GM19351 (cell line): ENCODE data around the gene WFDC13.
A peak's percentile ranks its signal among the peaks of the same experiment; 100 is the strongest.
"Not testable (repeated sequence)": the region's sequence is repeated elsewhere in the genome, so short reads cannot be mapped to it uniquely, and the experiment has no call there.

Experiments used
- ATAC-seq: cut with Tn5 transposase; IDR thresholded peaks from one replicate; pipeline ENCODE4 v1.9.1; 2021; ENCODE audit warnings: mild to moderate bottlenecking, moderate library complexity; ENCODE audit not compliant: unreplicated experiment

WFDC13 gene, protein sequence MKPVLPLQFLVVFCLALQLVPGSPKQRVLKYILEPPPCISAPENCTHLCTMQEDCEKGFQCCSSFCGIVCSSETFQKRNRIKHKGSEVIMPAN

DNA sequence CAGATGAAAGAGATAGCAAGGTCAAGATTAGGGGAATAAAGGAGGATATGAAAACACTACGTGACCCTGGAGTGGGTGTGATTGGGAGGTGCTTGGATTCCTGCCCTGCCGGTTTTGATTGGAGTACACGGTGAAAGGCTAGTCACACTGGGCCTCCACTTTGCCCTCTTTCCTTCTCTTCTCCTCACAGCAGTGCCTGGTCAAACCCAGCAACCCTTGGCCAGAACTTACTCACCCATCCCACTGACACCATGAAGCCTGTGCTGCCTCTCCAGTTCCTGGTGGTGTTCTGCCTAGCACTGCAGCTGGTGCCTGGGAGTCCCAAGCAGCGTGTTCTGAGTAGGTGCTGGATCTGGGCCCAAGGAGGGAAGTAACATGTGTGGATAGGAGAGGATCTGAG lies at the start of gene WFDC13:
WFDC13 (plus strand) TSS at position 166 of the 400 bp plus-strand sequence; CDS start at position 252, 86 bp downstream.
- ATAC-seq: no peak

DNA sequence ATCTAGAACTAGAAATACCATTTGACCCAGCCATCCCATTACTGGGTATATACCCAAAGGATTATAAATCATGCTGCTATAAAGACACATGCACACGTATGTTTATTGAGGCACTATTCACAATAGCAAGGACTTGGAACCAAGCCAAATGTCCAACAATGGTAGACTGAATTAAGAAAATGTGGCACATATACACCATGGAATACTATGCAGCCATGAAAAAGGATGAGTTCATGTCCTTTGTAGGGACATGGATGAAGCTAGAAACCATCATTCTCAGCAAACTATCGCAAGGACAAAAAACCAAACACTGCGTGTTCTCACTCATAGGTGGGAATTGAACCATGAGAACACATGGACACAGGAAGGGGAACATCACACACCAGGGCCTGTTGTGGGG lies 44.8 kb upstream of the WFDC13 start:
- ATAC-seq: not testable (repeated sequence)

DNA sequence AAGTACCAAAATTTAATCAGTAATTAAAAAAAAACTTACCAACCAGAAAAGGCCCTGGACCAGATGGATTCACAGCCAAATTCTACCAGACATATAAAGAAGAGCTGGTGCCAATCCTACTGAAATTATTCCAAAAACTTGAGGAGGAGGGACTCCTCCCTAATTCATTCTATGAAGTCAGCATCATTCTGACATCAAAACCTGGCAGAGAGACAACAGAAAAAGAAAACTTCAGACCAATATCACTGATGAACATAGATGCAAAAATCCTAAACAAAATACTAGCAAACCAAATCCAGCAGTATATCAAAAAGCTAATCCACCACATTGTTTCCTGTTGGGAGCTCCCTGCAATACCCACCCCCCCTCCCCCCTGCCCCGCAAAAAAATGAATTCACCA lies 31.7 kb upstream of the WFDC13 start, which contains the start of gene WFDC11:
WFDC11 (minus strand) TSS at position 101 of the 400 bp plus-strand sequence. CDS start 19,639 bp downstream, outside the sequence.
- no peak for ATAC-seq

- no peak for ATAC-seq
Observed at GRCh38 chr20:45672765-45673164, 29.1 kb upstream of the WFDC13 start.

DNA sequence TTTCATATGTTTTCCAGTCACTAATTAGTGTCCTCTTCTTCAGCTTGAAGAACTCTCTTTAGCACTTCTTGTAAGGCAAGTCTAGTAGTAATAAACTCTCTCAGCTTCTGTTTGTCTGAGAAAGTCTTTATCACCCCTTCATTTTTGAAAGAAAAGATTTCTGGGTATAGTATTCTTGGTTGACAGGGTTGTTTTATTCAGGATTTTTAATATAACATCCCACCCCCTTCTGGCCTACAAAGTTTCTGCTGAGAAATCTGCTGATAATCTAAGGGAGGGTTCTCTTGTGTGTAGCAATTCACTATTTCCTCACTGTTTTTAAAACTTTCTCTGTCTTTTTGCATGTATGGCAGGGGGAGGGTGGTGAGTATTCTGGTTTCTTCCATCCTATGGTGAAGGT lies 22.2 kb upstream of the WFDC13 start:
- ATAC-seq: no peak

DNA sequence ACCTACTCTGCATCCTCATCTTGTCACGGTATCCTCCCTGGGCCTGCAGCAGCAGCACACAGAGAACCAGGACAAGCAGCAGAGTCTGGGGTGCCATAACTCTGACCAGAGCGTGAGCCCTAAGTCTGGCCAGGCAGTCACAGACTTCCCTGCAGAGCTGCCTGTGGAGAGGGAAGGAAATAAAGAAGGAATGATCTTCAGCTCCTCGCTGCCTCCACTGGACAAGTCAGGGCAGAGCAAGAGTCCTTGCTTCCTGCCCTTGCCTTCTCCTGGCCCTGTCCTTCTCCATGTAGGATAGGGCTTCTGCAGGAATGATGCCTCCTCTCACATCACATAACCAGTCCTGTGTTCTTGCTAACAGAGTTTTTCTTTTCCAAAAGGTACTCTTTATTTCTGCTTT lies 15.9 kb upstream of the WFDC13 start:
- no peak for ATAC-seq

GRCh38 chr20:45693346-45693745 lies 8.5 kb upstream of the WFDC13 start:
- ATAC-seq: not testable (repeated sequence)

- ATAC-seq: no peak
Observed at GRCh38 chr20:45695496-45695895, 6.3 kb upstream of the WFDC13 start.

DNA sequence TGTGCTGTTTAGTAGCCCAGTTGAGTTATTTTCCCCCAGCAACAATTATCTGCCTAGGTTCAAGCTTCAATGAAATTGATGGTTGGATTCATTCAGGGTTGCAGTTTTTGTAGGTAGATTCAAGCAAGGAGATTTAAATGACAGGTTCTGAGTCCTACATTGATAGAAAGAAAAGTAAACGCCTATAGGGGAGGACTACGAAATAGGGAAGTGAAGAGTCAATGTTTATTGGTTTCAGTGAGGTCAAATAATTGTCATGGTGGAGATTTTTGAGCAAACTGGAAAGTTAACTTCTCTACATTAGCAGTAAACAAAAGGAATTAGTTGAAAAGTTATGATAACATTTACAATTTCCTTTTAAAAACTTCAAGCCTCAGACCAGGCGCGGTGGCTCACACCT lies 734 bp upstream of the WFDC13 start:
- ATAC-seq: peak; percentile 49

DNA sequence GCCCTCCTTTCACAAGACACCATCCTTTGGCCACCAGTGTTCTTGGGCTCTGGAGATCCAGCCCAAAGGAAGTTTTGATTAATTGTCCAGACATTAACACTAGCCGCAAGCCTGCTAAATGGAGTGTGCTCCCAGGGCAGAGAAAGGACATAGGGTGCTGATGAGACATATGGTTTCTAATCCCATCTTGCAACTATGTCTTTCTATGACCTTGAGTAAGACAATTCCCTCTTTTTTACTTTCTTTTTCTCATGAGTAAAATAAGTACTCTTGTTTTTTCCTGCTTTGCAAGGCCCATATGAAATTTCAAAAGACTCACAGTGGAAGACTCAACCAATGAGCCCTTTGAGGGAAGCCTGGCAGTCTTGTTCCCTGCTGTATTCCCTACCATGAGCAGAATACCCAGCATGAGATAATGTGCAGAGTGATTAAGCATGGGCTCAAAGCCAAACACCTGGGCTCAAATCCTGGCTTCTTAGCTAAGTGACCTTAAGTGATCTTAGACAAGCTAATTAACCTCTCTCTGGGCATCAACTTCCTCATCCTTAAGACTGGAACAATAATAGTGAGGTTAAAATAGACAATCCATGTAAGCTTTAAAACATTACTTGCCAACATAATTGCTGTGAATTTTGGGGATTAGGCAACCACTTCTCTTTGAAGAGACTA lies 3.3 kb downstream of the WFDC13 start, which contains the start of gene WFDC10B:
WFDC10B (minus strand) TSS at position 51 of the 669 bp plus-strand sequence. CDS start 19,027 bp downstream, outside the sequence.
- ATAC-seq: no peak

DNA sequence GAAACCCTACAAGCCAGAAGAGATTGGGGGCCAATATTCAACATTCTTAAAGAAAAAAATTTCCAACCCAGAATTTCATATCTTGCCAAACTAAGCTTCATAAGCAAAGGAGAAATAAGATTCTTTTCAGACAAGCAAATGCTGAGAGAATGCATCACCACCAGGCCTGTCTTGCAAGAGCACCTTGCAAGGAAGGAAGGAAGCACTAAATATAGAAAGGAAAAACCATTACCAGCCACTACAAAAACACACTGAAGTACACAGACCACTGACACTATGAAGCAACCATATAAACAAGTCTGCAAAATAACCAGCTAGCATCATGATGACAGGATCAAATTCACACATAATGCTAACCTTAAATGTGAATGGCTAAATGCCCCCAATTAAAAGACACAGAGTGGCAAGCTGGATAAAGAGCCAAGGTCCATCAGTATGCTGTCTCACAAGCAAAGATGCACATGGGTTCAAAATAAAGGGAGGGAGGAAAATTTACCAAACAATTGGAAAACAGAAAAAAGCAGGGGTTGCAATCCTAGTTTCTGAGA lies 14.4 kb downstream of the WFDC13 start:
- ATAC-seq: not testable (repeated sequence)

DNA sequence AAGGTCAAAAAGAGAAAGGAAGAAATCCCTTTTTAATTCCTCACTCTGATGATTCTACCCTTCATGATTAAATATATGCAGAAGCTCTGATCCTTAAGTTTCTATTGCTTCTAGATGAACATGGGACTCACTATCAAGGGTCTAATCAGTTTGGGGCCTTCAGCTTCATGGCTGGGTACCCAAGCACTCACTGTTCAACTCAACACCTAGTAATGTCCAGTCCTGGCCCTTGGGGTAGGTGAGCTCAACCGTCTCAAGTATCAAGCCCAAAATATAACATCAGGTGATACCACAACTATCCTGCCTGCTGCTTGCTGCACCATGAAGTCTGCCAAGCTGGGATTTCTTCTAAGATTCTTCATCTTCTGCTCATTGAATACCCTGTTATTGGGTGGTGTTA lies 20.2 kb downstream of the WFDC13 start, which contains the start of gene SPINT4:
SPINT4 (plus strand) TSS at position 301 of the 400 bp plus-strand sequence; CDS start at position 322, 21 bp downstream.
- no peak for ATAC-seq

DNA sequence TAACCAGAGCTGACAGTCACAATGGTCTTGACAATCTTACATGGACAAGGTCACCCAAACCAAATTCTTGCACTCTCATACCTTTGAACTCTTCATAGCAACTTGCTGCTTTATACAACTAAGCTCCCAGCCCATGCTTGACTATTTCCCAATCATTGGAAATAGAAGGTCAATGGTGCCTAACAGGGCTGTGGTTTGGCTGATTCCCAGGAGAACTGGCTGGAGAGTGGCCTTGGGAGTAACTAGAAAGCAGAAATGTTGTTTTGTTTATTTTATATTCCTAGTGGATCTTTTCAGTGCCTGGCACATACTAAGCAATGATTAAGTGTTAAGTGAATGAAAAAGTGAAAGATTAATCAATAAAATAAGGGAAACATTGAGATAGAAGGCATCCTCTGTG lies 23.3 kb downstream of the WFDC13 start:
- ATAC-seq: no peak

DNA sequence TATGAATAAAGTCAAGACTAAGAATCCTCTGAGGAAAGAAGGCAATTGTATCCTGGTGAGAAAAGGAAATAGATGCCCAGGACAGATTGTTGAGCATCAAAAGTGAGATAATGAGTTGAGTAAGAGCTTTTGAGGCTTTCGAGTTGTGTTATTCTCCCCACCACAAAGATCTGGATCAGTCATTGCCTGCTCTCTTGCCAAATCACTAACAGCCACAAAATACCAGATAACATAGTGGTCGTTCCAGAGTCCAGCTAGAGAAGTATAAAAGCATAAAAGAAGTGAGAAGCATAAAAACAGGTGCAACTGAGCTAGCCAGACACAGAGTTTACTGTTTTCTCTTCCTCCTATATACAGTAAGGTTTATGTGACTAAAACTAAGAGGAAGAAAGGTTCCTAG lies 25.2 kb downstream of the WFDC13 start:
- ATAC-seq: no peak

DNA sequence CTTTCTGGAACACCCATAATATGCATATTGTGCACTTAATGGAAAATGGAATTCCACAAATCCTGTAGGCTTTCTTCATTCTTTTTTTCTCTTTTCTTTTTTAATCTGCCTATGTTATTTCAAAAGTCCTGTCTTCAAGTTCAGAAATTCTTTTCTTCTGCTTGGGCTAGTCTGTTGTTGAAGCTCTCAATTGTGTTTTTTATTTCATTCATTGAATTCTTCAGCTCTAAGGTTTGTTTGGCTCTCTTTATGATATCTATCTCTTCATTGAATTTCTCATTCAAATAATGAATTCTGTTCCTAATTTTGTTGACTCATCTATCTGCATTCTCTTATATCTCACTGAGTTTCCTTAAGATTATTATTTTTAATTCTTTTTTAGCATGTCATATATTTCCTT lies 30.4 kb downstream of the WFDC13 start:
- ATAC-seq: no peak

DNA sequence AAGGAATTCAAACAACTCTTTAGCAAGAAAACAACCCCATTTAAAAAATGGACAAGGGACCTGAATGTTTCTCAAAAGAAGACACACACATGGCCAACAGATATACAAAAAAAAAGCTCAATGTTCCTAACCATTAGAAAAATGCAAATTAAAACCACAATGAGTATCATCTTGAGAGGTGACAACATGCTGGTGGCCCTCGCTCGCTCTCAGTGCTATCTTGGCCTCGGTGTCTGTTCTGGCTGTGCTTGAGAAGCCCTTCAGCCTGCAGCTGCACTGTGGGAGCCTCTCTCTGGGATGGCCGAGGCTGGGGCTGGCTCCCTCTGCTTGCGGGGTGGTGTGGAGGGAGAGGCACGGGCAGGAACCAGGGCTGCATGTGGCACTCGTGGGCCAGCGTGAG lies 33.7 kb downstream of the WFDC13 start:
- no peak for ATAC-seq

DNA sequence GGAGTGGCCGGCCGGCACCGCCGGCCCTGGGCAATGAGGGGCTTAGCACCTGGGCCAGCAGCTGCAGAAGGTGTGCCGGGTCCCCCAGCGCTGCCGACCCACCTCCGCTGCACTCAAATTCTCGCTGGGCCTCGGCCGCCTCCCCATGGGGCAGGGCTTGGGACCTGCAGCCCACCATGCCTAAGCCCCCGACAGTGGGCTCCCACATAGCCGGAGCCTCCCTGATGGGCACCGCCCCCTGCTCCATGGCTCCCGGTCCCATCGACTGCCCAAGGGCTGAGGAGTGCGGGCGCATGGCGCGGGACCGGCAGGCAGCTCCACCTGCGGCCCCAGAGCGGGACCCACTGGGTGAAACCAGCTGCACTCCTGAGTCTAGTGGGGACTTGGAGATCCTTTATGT lies 34.1 kb downstream of the WFDC13 start:
- no peak for ATAC-seq

- ATAC-seq: no peak
Observed at GRCh38 chr20:45742596-45742995, 40.8 kb downstream of the WFDC13 start.

DNA sequence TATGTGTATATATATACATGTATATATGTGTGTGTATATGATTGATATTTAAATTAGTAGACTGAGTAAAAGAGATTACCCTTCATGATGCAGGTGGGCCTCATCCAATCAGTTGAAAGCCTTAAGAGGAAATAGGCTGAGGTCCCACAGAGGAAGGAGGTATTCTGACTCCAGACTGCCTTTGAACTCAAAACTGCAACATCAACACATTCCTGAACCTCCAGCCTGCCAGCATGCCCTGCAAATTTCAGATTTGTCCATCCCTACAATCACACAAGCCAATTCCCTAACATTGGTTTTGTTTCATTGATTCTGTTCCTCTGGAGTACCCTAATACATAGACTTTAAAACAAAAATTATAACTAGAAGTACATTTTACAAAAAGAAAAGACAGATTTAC lies 43.2 kb downstream of the WFDC13 start:
- ATAC-seq: no peak

DNA sequence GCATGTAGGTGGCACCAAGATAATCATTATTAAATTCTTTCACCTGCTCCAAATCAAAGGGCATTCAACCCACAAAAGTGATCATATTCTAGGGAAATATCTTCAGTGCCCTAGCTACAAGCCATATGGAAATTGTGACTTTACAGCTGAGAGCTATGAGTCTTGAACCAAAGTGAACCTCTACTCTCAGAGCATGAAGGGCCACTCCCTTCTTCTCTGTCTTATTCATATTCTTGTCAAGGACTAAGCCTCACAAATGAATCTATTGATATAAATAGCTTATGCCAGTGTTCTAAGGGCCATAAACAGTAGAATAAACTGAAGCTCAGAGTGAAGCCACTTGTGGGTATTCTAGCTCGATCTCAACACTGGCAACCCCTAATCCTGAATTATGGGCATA lies 49.9 kb downstream of the WFDC13 start:
- ATAC-seq: no peak

DNA sequence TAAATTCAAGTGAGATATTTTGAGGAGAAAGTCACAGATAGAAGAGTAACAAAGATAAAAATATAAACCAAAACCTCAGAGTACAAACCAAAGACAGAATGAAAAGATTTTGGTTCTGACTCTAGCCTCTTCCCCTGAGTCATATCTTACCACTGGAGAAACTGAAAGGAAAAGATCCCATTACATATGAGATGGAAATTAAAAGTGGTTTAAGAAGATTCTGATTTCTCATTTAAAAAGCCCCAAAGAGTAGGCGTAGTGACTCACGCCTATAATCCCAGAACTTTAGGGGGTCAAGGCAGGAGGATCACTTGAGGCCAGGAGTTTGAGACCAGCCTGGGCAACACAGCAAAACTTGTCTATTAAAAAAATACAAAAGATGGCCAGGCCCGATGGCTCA lies 50.9 kb downstream of the WFDC13 start:
- ATAC-seq: peak; percentile 44

DNA sequence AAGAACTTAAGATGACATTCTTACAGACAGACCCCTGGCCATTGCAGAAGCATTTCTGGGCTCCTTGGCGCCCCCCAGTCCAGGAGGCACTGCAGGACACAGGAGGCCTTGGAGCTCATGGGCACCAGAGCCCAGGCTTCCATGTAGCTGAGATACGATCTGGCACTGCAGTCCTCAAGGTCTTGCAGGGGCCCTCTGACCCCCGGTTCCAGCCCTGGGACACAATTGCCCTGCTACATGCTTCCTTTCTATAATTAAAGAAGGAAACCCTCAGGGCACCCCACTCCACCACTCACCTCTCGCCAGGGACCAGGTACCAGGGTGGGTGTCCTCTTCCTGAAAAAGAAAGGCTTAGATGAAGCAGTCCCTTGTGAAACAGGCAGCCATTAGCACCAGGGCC lies 56.3 kb downstream of the WFDC13 start:
- ATAC-seq: no peak
